Stimulated activated CD4-positive, alpha-beta T cell treated with anti-CD3 and anti-CD28 coated beads, Interleukin-12 subunit alpha, Interleukin-12 subunit beta, amount 100 ng/mL, for 24 hours (primary cell): ENCODE measurements around the gene DHRS13.
"Not testable (repeated sequence)": the region's sequence is repeated elsewhere in the genome, so short reads cannot be mapped to it uniquely, and the experiment has no call there.

ENCODE experiments used
- DNase-seq, 2 experiments: peaks; one replicate each; pipeline ENCODE4 v3.0.0-alpha.2; 2020; ENCODE audit warnings: low read depth in 2 of 2

The DHRS13 gene

DNA sequence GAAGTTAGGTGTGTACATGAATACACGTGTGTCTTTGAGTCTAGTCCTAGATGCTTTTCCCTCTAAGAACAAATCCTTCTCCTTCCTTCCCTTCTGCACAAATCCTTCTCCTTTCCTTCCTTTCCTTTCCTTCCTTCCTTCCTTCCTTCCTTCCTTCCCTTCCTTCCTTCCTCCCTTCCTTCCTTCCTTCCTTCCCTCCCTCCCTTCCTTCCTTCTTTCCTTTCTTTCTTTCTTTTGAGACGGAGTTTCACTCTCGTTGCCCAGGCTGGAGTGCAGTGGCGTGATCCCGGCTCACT is 615 bp upstream of the DHRS13 start:
- not testable (repeated sequence) for DNase-seq

DNA sequence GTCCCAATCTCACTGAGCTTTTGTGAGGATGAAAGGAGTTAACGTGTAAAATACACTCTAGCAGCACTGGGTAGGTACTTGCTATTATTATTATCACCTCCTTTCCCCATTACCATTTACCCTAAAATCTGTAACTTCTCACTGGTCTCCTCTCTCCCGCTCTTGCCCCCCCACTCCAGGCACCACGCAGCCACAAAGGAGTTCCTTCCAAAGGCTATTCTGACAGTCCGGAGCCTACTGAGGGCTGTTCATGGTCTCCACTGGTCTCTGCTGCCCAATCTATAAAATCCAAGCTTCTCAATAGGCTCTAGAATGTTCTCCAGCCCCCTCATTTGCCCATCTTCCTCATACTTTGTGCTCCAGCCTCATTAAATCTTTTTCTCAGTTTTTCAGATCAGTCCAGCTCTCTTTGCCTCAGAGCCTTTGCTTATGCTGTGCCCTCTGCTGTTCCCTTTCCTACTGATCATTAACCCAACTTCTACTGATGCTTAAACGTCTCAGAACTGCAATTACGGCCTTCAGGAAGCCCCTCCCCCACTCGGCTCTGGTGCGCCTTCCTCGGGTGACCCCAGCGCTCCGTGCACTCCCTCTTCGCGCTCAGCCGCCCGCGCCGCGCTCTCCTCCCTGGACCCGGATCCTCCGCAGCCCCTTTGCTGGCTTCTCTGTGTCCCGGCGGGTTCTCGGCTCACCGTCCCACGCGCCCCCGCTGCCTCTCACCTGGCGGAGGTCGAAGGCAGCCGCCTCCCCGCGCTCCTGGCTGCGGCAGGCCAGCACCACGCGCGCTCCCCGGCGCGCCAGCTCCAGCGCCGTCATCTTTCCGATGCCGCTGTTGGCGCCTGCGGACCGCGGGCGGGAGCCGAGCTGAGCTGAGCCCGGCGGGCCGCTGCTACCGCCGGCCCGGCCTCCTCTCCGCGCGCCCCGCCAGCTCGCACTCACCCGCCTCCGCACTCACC is 737 bp downstream of the DHRS13 start:
- DNase-seq: peak in 1 of 2 experiments; percentile 51

DNA sequence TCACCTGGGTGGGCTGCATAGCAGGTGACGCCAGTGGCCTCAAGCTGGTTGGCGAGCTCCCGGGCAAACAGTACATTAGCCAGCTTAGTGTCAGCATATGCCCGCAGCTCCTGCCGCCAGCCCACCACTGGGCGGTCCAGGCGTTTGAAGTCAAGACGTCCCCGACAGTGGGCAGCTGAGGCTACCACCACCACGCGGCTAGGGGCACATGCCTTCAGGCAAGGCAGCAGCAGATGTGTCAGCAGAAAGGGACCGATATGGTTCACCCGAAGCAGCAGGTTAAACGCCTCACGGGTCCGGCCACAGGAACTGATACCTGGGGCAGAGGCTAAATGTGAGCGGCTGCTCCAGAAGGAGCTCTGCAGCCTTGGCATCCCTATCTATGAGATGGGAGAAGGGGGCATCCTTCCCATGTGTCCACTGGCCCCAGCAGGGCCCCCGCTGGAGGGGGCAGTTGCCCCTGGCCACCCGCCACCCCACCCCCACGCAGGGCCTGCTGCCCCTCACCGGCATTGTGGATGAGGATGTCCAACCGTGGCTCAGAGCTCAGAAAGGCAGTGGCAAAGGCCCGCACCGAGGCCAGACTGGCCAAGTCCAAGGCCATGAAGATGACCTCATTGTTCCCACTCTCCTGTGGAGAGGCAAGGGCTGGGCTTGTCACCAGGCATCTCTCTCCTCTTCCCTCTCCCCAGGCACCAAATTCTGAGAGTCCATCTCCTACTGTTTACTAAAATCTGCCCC is 1.7 kb downstream of the DHRS13 start:
- DNase-seq: no peak

DNA sequence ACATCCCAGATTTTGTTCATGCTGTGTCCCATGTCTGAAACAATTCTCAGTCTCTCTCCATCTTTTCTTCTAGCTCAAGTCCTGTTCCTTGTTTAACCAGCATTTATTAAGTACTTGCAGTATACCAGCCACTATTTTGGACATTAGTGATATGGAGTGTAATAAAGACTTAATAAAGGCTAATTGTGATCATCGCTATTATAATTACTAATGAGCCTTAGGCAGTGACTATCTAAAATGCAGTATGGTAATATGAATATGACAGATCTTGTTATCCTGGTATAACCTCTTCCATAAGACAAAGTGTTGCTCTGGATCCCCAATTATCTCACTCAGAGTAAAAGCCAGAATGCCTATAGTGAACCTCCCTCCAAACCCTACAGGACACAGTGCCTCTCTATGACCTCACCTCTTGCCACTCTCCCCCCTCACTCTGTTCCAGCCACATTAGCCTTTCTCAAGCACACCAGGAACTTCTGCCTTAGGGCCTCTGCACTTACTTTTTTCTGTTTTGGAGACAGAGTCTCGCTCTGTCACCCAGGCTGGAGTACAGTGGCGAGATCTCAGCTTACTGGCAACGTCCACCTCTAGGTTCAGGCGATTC is 3.6 kb downstream of the DHRS13 start:
- no peak for DNase-seq

DNA sequence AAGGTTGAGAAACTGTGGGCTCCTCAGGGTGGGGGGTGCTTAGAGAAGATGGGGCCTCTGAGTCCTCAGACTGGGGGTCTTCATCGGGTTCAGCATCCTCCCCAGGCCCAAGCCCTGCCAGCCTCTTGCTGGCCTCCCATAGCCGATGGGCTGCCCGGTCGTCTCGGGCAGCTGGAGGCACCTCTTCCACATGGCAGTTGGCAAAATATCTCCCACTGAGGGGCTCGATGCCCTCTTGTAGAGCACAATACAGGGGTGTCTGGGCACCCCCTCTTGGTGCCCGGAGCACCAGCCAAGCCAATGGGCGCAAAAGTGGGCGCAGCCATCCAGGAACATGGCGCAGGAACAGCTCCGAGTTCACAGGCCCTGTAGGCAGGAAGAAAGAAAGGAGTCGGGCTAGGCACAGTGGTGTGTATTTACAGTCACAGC is 4.3 kb downstream of the DHRS13 start:
- DNase-seq: no peak

DNA sequence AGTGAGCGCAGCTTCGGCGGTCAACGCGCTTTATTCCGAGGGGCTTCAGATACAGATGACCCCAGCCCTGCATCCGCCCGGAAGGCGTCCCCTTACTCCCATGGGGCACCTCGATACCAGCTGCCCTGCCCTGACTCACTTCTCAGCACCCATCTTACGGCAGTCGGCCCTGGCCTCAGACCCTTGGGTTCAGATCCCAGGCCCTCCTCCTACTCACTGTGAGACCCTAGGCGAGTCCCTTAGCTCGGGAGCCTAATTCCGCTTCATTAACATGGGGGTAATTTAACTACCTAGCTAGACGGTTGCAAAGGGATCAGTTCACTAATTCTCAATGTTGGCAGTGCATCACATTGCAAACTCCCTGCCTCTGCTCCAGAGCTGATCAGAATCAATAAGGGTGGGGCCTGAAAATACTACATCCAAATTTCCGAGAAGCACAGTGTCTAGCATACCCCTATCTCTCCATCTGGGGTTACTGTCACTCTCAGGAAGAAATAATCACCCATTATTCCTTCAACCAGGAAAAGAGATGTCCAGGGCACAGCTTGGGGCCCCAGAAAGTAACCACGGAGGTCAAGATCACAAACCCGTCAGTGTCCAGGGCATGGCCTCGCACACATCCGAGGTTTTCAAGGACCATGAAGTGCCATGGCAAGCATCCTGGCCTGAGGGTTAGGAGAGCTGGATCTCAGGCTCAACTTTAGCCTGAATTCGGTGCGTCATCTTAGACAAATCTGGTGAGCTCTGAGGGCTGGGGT is 4.9 kb downstream of the DHRS13 start:
- DNase-seq: no peak

DNA sequence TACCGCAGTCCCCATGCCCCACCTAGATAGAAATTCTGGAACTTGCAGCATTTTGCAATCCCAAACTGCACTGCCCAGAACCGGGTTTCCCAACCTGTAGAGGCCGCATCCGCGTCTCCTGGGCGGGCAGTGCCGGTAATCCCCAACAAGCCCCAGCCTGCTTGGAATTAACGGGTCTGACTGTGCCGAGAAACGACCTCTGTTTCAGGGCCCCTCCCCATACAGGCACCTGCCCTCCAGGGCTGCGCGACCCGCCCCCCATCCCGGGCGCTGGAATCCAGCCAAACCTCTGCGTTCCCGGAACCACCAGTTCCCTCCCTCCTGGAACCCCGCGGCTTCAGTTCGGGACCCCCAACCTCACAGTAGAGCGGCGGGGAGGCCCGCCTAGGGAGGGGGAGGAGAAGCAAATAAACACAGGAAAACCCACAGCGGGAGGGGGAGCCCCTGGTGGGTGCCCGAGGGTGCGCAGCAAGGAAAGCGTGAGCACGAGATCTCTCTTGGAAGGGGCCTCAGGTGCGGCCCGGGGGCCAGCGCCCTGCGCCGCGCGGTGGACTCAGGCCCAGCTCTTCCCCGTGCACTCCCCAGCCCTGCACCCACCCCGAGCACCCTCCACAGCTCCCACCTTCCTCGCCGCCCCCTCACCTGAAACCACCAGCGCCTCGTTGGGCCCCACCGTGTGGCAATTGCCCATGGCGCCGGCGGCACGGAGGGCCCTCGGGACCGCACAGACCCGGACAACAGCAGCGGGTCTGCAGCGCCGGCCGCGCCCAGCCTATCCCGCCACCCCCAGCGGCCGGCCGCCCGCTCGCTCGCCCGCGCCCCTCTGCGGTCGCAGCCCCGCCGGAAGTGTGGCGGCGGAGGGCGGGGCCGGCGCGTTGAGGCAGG is 5.8 kb downstream of the DHRS13 start, which contains the start of gene FLOT2:
Gene FLOT2 (minus strand): TSS at position 850 of the 885 bp plus-strand sequence. CDS start 159 bp downstream, at position 691.
- DNase-seq: peak; percentile 55 to 58

DNA sequence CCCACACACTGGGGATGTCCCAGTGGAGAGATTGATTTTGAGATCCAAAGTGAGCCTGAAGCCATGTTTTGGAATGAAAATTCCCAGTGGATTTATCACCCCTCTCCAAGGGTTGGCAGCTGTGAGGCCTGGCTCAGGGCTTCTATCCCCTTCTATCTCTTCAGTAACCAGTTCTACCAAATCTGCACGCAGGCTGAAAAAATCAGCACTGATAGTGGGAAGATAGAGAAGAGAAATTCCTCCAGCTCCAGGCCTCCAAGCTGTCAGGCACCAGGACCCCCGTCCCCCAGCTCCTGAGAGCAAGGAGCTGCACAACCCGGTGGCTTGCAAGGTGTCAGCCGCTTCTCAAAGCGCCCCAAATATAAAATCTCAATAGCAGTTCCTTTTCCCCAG is 6.4 kb downstream of the DHRS13 start:
- no peak for DNase-seq

DNA sequence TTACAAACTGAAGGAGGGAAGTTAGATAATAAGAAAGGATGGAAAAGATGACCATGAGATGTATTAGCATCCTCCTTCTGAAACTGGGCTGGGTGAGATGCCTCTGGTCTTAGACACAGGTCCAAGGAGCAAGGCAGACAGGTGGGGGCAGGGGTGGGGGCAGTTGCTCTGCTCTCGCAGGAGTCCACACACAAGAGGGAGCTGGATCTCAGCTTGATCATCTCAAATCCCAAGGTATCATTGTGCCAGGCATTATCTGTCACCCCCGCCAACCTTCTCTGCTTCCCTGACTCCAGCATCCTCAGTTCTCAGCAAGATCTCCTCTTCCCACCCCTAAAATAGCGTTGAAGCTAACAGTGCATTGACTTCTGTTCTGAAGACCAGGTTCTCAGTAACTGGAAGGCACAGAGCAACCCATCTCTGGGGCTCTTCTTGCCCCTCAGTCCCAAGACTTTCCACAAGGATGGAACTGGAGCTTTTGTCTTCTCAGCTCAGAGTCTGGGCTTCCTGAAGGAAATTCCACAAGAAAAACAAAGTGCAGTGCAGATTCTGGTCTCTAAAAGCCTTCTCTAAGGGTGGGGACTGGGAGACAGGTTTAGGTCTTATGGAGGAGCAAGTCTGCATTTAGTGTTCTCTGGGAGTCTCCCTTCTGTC is 7.0 kb downstream of the DHRS13 start:
- DNase-seq: no peak

DNA sequence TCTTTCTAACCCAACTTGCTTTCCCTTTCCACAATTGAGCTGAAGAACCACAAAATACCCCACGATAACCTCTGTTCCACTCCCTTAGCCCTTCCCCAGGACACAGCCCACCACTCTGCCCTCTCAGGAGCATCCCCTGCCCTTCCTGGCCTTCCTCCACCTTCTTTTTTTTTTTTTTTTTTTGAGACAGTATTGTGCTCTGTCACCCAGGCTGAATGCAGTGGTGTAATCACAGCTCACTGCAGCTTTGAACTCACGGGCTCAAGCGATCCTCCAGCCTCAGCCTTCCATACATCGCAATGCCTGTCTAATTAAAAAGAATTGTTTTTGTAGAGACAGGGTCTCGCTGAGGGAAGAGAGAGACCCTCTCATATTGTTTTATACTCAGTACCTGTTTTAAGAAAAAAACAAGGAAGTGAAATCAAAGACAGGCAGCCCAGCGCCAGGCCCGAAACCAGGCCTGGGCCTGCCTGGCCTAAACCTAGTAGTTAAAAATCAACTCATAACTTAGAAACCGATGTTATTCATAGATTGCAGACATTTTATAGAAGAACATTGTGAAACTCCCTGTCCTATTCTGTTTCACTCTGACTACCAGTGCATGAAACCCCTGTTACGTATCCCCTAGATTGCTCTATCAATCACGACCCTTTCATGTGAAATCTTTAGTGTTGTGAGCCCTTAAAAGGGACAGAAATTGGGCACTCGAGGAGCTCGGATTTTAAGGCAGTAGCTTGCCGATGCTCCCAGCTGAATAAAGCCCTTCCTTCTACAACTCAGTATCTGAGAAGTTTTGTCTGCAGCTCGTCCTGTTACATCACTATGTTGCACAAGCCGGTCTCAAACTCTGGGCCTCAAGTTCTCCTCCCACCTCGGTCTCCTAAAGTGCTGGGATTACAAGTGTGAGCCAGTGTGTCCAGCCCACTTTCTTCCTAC is 9.4 kb downstream of the DHRS13 start:
- not testable (repeated sequence) for DNase-seq

DNA sequence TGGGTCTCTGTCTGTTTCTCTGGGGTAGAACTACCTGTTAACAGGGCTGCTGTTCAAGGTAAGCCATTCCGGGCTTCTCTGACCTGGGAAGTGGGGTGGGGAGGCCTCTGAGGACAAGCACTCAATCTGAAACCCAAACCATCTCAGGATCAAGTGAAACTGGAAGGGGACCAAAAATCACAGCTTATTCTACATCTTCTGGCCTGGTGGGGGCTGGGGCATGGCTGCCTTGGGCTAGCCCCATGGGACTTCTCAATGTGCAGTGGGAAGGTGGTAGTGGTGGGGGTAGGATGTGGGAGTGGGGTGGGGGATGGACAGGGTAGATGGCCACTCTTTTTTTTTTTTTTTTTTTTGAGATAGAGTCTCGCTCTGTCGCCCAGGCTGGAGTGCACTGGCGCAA is 10.9 kb downstream of the DHRS13 start:
- DNase-seq: no peak

DNA sequence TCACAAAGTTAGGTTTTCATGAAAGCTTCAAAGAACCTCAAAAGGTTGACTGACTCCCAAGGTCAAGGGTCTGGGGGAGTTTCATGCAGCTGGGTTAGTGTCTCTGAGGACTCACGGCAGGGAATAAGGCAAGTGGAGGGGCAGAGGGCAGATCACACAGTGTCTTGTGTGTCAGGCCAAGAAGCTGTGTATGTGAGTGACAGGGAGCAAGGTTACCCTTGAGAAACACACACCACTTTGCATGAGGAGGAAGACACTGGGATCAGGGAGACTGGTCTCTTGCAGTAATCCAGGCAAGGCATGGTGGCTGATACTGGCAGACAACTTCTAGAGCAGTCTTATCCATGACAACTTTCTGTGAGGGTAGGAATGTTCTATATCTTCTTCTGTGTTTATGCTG is 11.7 kb downstream of the DHRS13 start:
- DNase-seq: no peak

DNA sequence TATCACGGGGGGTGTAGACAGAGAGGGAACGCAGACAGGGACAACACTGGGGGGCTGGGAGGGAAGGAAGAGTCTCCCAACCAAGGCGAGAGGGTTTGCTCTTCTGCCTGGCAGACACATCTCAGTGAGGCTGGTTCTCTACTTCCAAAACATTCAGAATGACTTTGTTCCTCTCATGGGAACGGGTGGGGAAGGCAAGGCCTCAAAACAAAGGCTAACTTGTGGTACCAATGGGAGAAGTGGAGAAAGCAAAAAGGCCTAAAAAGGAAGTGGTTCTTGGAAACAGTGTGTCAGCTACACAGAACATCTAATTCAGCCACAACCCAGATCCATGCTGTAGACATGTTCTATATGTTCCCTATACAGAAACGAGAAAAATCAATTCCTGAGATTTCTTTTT is 12.9 kb downstream of the DHRS13 start:
- DNase-seq: no peak

DNA sequence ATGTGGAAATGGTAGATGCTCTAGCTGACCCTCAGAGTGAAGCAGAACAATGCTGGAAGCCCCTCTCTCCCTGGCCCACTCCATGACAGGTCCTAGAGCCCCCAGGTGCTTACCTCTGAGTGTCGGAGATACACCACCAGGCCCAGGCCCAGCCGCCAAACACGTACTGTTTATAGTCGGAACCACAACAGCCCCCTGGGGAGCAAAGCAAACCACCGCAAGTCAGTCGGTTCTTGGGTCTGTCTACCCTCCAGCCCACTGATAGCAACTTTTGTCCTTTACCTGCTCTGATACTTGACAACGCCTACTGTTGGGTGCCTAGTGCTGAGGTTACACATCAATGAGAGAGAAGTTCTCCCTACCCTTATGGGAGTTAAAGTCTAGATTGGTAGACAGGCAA is 14.0 kb downstream of the DHRS13 start:
- no peak for DNase-seq

DNA sequence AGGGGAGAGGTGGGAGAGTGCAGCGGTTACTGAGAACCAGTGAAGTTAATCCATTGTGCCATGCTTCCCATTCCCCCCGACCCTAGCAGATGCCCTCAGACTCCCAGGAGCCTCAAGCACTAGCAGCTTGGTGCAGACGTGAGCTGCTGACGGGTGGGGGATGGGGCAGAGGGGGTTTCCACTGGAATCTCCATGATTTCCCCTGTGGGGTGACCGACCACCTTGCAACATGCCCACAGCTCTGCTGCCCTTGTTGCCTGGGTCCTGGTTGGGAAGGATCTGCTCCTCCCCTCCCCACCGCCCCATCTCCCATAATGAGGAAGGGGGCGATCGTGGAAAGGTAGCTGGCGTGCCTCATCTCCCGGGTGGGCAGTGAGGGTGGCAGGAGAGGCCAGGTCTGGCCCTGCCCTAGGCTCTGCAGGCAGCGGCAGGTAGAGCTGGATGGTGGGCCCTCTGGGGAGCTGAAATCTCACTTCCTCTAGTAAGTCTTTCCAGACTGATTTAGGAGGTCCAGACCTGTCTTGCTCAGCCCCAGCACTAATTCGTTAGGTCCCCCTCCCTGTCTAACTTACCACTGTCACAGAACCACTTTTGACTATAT is 14.9 kb downstream of the DHRS13 start:
- DNase-seq: no peak

DNA sequence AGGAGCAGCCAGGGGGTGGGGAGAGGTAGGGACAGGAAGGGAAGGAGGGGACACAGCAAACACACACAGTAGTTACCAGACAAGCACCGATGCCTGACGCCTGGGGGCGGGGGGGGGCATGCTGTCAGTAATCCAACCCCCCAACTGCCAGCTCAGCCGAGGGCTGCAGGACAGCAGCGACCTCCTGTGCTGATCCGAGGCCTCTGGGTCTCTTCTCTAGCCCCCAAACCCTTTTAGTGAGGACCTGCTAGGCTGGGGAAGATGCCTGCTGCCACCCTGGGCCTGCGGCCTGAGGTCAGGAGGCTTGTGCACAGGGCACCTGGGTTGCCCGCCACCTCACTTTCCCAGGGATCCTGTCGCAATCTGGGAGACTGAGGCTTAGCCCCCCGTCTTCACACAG is 16.9 kb downstream of the DHRS13 start:
- no peak for DNase-seq

DNA sequence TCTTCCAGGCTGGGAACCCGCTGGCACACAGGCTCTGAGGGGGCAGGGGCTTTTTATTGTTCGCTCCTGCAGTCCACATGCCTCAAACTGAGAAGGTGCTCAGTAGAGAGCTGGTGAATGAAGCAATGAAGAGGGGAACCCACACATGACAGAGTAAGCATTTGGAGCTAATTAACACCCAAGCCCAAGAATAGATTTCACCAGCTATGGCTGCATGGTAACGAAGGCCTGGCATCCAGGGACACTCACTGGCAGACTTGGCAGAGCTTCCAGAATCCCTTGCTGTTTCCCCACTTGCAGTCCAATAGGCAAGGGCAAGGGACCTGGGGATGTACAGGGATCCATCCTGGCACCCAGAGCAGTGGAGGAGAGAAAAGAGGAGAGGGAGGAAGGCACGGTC is 17.5 kb downstream of the DHRS13 start:
- DNase-seq: no peak

DNA sequence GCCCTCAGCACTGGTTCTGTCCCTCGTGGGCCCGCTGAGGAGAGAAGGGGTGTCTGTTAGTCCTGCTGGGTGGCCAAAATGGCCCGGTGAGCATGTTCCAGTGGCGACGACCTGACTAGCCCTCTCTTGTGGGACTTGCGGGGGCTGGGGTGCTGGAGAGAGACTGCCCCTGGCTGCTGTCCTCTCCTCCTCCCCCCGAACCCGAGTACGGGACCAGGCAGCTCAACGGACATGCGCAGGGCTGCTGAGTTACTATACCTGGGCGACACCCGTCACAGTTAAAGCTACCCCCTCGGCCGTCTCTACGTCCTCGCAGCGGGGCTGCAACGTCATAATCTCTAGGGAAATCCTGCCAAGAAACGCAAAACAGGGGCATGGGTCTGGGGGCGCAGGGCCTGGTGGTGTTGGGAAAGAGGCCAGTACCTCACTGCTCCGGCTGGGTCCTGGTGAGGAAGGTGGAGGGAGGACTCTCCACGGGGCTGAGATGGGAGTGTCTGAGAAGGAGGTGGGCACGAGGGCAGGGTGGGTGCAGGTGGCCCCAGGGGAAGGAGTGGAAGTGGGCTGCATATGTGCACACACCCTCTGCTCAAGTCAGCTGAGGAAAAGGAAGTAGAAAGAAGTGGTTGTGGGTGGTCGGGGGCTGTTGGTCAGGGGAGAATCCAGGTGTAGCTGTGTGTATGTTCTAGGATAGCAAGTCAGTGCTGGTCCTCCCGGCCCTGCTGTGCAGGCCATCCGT is 18.7 kb downstream of the DHRS13 start:
- DNase-seq: no peak
